ENCODE measurements around the gene SIRPB2. TPM values are rescaled to one million over a fixed set of nuclear protein-coding genes. Genes with fewer than 3 reads are reported as not detected.

The SIRPB2 gene
- total RNA-seq, 2 experiments from 2014 or later = not detected

DNA sequence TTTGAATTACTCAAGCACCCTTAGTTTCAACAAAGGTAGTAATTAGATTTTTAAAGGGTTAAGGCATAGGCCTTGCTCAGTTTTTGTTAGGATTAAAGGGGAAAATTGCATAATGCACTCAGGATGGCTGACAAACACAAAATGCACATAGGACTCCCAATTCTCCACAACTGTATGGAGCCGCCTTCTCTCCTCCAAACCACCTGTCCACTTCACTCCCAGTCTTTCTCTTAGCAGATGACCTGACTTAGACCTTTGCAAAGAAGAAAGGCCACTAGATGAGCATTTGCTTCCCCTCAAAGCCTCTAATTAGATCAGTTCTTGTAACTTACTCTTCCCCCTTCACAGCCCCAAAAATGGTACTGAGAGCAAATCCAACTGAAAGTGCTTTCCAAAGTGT lies 44.7 kb downstream of the SIRPB2 start:
- ChIA-PET CTCF (ENCODE audit: unreplicated experiment) (no interaction called here), POLR2A (interaction anchor here (0.6 to 0.7 kb wide), 2 partner anchors 9 to 62 kb away, joined by 3 read pairs; no protein-coding TSS in a partner anchor)
- no TSS peak for BruUV-seq (replicated peaks)
- TF ChIP-seq EZH2phosphoT487 (IDR thresholded peaks at IDR 0.05; ENCODE audit: borderline replicate concordance, low read depth, low read length) = no peak
- TF ChIP-seq, protein P1, sequence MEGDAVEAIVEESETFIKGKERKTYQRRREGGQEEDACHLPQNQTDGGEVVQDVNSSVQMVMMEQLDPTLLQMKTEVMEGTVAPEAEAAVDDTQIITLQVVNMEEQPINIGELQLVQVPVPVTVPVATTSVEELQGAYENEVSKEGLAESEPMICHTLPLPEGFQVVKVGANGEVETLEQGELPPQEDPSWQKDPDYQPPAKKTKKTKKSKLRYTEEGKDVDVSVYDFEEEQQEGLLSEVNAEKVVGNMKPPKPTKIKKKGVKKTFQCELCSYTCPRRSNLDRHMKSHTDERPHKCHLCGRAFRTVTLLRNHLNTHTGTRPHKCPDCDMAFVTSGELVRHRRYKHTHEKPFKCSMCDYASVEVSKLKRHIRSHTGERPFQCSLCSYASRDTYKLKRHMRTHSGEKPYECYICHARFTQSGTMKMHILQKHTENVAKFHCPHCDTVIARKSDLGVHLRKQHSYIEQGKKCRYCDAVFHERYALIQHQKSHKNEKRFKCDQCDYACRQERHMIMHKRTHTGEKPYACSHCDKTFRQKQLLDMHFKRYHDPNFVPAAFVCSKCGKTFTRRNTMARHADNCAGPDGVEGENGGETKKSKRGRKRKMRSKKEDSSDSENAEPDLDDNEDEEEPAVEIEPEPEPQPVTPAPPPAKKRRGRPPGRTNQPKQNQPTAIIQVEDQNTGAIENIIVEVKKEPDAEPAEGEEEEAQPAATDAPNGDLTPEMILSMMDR (conservative IDR thresholded peaks at IDR 0.05; ENCODE audit: low read length) = no peak
- no peak for DNase-seq (ENCODE audit: low spot score)
- Histone ChIP-seq H3K9me2 (ENCODE audit: insufficient read depth, low read length) (no peaks in the 10 kb centered on the region), H3K4me1 (ENCODE audit: insufficient read depth, low read length, poor library complexity, severe bottlenecking) (no peaks in the 10 kb centered on the region), H3K36me3 (ENCODE audit: insufficient read depth, low read length) (peaks cover 97% of the 10 kb centered on the region), H3K79me2 (ENCODE audit: insufficient read depth, low read depth, low read length) (no peaks in the 10 kb centered on the region), H3K4me3 (ENCODE audit: low read depth, low read length, poor library complexity, severe bottlenecking) (no peak overlapping the region), H2AFZ (ENCODE audit: low read length) (no peak overlapping the region), H3K27ac (ENCODE audit: low read depth, low read length, poor library complexity, severe bottlenecking) (no peak overlapping the region), H3K4me2 (ENCODE audit: low read length) (no peak overlapping the region), H4K20me1 (ENCODE audit: insufficient read depth, low read length) (no peaks in the 10 kb centered on the region), H3K9me3 (ENCODE audit: low read length) (no peaks in the 10 kb centered on the region)
- intact Hi-C loops (cut with micrococcal nuclease; ENCODE audit: unreplicated experiment) = no loop called here

DNA sequence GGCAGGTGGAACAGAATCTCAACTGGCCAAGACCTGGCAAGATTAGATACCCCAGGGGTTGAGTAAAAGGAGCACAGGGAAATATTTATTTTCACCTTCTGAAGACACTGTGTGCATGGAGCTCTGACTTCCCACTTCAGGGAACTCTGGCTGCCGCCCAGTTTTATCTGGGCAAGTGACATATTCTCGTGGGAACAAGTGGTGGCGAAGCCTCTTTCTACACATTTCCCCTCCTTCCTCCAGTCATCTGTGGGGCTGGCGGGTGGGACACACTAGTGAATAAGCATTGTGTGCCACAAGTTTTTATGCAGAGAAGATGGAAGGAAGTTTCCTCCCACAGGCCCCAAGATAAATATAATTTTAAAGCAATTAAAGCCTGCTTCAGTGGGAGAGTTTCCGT lies 48.1 kb downstream of the SIRPB2 start:
- ChIA-PET CTCF (ENCODE audit: unreplicated experiment) (no interaction called here), POLR2A (no interaction called here)
- peaks cover 75% of the 10 kb centered on the region for H3K36me3 ChIP-seq (ENCODE audit: insufficient read depth, low read length)

DNA sequence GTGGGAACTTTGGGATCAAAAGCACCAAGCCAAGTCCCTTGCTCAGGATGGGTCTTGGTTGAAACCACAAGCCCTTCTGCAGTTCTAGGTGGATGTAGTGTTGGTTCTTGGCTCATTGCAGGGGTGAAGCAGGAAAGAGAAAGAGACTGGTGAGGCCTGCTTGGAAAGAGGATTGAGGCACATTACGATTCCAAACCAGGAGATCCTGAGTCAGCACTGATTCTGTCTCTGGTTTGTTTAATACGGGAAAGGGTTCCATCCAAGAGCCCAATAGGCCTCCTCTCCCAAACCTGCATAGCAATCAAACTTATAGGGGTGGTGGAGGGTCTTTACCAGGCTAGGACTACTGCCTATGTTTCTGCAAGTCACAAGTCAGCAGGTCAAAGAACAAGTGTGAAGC lies 48.9 kb downstream of the SIRPB2 start:
- Histone ChIP-seq H3K4me3 (ENCODE audit: low read depth, low read length, poor library complexity, severe bottlenecking) (no peak overlapping the region), H3K9me3 (ENCODE audit: low read length) (no peaks in the 10 kb centered on the region), H2AFZ (ENCODE audit: low read length) (no peak overlapping the region), H3K36me3 (ENCODE audit: insufficient read depth, low read length) (peaks cover 67% of the 10 kb centered on the region), H3K4me1 (ENCODE audit: insufficient read depth, low read length, poor library complexity, severe bottlenecking) (no peaks in the 10 kb centered on the region), H3K79me2 (ENCODE audit: insufficient read depth, low read depth, low read length) (no peaks in the 10 kb centered on the region), H3K9me2 (ENCODE audit: insufficient read depth, low read length) (no peaks in the 10 kb centered on the region), H4K20me1 (ENCODE audit: insufficient read depth, low read length) (no peaks in the 10 kb centered on the region), H3K4me2 (ENCODE audit: low read length) (no peak overlapping the region), H3K27ac (ENCODE audit: low read depth, low read length, poor library complexity, severe bottlenecking) (no peak overlapping the region)
- no peak for DNase-seq (ENCODE audit: low spot score)
- intact Hi-C loops (cut with micrococcal nuclease; ENCODE audit: unreplicated experiment) = no loop called here
- ChIA-PET POLR2A (no interaction called here), CTCF (ENCODE audit: unreplicated experiment) (no interaction called here)
- BruUV-seq (replicated peaks) = no TSS peak
- TF ChIP-seq, protein P1 (conservative IDR thresholded peaks at IDR 0.05; ENCODE audit: low read length) = no peak
- TF ChIP-seq EZH2phosphoT487 (IDR thresholded peaks at IDR 0.05; ENCODE audit: borderline replicate concordance, low read depth, low read length) = no peak

More for the DNA sequence above, 48.1 kb downstream of the SIRPB2 start:
- BruUV-seq (replicated peaks) = no TSS peak
- H3K4me2 ChIP-seq (ENCODE audit: low read length) = no peak overlapping the region
- intact Hi-C loops (cut with micrococcal nuclease; ENCODE audit: unreplicated experiment) = no loop called here
- DNase-seq (ENCODE audit: low spot score) = no peak
- TF ChIP-seq EZH2phosphoT487 (IDR thresholded peaks at IDR 0.05; ENCODE audit: borderline replicate concordance, low read depth, low read length) = no peak
- TF ChIP-seq, protein P1 (conservative IDR thresholded peaks at IDR 0.05; ENCODE audit: low read length) = no peak
- no peak overlapping the region for H2AFZ ChIP-seq (ENCODE audit: low read length)
- no peaks in the 10 kb centered on the region for H3K9me3 ChIP-seq (ENCODE audit: low read length)
- H3K4me1 ChIP-seq (ENCODE audit: insufficient read depth, low read length, poor library complexity, severe bottlenecking) = no peaks in the 10 kb centered on the region
- no peaks in the 10 kb centered on the region for H3K79me2 ChIP-seq (ENCODE audit: insufficient read depth, low read depth, low read length)
- H4K20me1 ChIP-seq (ENCODE audit: insufficient read depth, low read length) = no peaks in the 10 kb centered on the region
- H3K4me3 ChIP-seq (ENCODE audit: low read depth, low read length, poor library complexity, severe bottlenecking) = no peak overlapping the region
- H3K27ac ChIP-seq (ENCODE audit: low read depth, low read length, poor library complexity, severe bottlenecking) = no peak overlapping the region
- H3K9me2 ChIP-seq (ENCODE audit: insufficient read depth, low read length) = no peaks in the 10 kb centered on the region

All from OCI-LY7 (cell line).